SK-N-SH treated with all-trans-retinoic acid at 6 μM for 48 hours (cell line): Measurements from ENCODE around the gene USP33.

Experiments
- BACH2 ChIP-seq: fragments of 250-450 bp; sonication (Bioruptor Pico); IDR thresholded peaks from 2 replicates; pipeline ENCODE4 v1.9.0; 2021; ENCODE audit warnings: mild to moderate bottlenecking, borderline replicate concordance
- CREB5 ChIP-seq: fragments of 250-450 bp; sonication (Bioruptor Pico); IDR thresholded peaks from 2 replicates; pipeline ENCODE4 v1.5.1; 2020; ENCODE audit warnings: low read depth, mild to moderate bottlenecking, moderate library complexity
- CSDC2 ChIP-seq: fragments of 250-450 bp; sonication (Bioruptor Pico); IDR thresholded peaks from 2 replicates; pipeline ENCODE4 v1.5.0; 2020; ENCODE audit warnings: mild to moderate bottlenecking, moderate library complexity
- ESRRG ChIP-seq: fragments of 250-450 bp; sonication (Bioruptor Pico); IDR thresholded peaks from 2 replicates; pipeline ENCODE4 v1.6.1; 2021; ENCODE audit warnings: mild to moderate bottlenecking
- GLIS3 ChIP-seq: fragments of 250-450 bp; sonication (Bioruptor Pico); IDR thresholded peaks from 2 replicates; pipeline ENCODE4 v1.5.0; 2020; ENCODE audit warnings: mild to moderate bottlenecking, moderate library complexity
- ISL1 ChIP-seq: fragments of 250-450 bp; sonication (Bioruptor Pico); IDR thresholded peaks from 2 replicates; pipeline ENCODE4 v2.1.2; 2022; ENCODE audit warnings: mild to moderate bottlenecking, moderate library complexity
- OSR1 ChIP-seq: fragments of 250-450 bp; sonication (Bioruptor Pico); IDR thresholded peaks from 2 replicates; pipeline ENCODE4 v1.8.0; 2022; ENCODE audit warnings: moderate library complexity, mild to moderate bottlenecking, inconsistent platforms
- RARB ChIP-seq: fragments of 250-450 bp; sonication (Bioruptor Pico); IDR thresholded peaks from 2 replicates; pipeline ENCODE4 v1.8.0; 2021; ENCODE audit warnings: mild to moderate bottlenecking, moderate library complexity
- TOX ChIP-seq: fragments of 250-450 bp; sonication (Bioruptor Pico); IDR thresholded peaks from 2 replicates; pipeline ENCODE4 v1.8.0; 2021; ENCODE audit warnings: mild to moderate bottlenecking, moderate library complexity, borderline replicate concordance
- ZFP3 ChIP-seq: fragments of 250-450 bp; sonication (Bioruptor Pico); IDR thresholded peaks from 2 replicates; pipeline ENCODE4 v1.5.0; 2020; ENCODE audit warnings: mild to moderate bottlenecking, moderate library complexity
- ZFP30 ChIP-seq: fragments of 450-650 bp; formaldehyde crosslinking; IDR thresholded peaks from 2 replicates; pipeline ENCODE4 v1.5.0; 2022; ENCODE audit warnings: mild to moderate bottlenecking, moderate library complexity
- ZNF70 ChIP-seq: fragments of 450-650 bp; formaldehyde crosslinking; IDR thresholded peaks from 2 replicates; pipeline ENCODE4 v1.5.0; 2020; ENCODE audit warnings: mild to moderate bottlenecking, moderate library complexity
- TF ChIP-seq, protein P1 (sequence below): fragments of 250-450 bp; sonication (Bioruptor Pico); IDR thresholded peaks from 2 replicates; pipeline ENCODE4 v1.5.0; 2020; ENCODE audit warnings: mild to moderate bottlenecking, moderate library complexity
- TF ChIP-seq, protein P2 (sequence below): fragments of 250-450 bp; sonication (Bioruptor Pico); IDR thresholded peaks from 2 replicates; pipeline ENCODE4 v1.8.0; 2020; ENCODE audit warnings: mild to moderate bottlenecking, moderate library complexity, borderline replicate concordance

DNA sequence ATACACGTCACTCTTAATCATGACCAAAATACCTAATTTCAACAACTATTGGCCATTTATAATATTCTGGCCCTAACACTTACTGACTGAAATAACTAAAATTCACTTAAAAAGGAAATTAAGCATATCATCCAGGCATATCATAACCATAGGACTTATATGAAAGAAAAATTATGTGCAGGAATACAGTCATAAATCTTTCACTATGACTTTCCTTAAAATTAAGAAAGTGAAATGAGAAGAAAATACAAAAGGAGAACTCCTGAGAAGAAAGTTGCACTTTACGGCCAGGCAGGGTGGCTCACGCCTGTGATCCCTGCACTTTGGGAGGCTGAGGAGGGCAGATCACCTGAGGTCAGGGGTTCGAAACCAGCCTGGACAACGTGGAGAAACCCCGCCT lies 86.6 kb downstream of the USP33 start:
- TF ChIP-seq ZNF70 (CRISPR knock-in tag) (no peak), CSDC2 (CRISPR knock-in tag) (no peak), ZFP3 (no peak), OSR1 (CRISPR knock-in tag) (no peak), RARB (CRISPR knock-in tag) (no peak), ZFP30 (CRISPR knock-in tag) (no peak), BACH2 (CRISPR knock-in tag) (no peak), CREB5 (no peak), ISL1 (CRISPR knock-in tag) (no peak), GLIS3 (no peak), TOX (CRISPR knock-in tag) (no peak), ESRRG (CRISPR knock-in tag) (no peak)
- TF ChIP-seq, protein P1, sequence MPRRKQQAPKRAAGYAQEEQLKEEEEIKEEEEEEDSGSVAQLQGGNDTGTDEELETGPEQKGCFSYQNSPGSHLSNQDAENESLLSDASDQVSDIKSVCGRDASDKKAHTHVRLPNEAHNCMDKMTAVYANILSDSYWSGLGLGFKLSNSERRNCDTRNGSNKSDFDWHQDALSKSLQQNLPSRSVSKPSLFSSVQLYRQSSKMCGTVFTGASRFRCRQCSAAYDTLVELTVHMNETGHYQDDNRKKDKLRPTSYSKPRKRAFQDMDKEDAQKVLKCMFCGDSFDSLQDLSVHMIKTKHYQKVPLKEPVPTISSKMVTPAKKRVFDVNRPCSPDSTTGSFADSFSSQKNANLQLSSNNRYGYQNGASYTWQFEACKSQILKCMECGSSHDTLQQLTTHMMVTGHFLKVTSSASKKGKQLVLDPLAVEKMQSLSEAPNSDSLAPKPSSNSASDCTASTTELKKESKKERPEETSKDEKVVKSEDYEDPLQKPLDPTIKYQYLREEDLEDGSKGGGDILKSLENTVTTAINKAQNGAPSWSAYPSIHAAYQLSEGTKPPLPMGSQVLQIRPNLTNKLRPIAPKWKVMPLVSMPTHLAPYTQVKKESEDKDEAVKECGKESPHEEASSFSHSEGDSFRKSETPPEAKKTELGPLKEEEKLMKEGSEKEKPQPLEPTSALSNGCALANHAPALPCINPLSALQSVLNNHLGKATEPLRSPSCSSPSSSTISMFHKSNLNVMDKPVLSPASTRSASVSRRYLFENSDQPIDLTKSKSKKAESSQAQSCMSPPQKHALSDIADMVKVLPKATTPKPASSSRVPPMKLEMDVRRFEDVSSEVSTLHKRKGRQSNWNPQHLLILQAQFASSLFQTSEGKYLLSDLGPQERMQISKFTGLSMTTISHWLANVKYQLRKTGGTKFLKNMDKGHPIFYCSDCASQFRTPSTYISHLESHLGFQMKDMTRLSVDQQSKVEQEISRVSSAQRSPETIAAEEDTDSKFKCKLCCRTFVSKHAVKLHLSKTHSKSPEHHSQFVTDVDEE: no peak
- TF ChIP-seq, protein P2, sequence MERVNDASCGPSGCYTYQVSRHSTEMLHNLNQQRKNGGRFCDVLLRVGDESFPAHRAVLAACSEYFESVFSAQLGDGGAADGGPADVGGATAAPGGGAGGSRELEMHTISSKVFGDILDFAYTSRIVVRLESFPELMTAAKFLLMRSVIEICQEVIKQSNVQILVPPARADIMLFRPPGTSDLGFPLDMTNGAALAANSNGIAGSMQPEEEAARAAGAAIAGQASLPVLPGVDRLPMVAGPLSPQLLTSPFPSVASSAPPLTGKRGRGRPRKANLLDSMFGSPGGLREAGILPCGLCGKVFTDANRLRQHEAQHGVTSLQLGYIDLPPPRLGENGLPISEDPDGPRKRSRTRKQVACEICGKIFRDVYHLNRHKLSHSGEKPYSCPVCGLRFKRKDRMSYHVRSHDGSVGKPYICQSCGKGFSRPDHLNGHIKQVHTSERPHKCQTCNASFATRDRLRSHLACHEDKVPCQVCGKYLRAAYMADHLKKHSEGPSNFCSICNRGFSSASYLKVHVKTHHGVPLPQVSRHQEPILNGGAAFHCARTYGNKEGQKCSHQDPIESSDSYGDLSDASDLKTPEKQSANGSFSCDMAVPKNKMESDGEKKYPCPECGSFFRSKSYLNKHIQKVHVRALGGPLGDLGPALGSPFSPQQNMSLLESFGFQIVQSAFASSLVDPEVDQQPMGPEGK (CRISPR knock-in tag): no peak
